Measurements from ENCODE around the gene C12orf57. TPM values are rescaled to one million over a fixed set of nuclear protein-coding genes. Genes with fewer than 3 reads are reported as not detected.

Gene C12orf57
- total RNA-seq, 1 experiment from 2014 or later = 176 TPM

GRCh38 chr12:6956021-6956727 lies 12.4 kb downstream of the C12orf57 start:
- H3K4me3 Mint-ChIP-seq (ENCODE audit: unreplicated experiment) = no peak overlapping the region
- intact Hi-C loops (cut with micrococcal nuclease) = no loop called here
- no TSS peak for BruUV-seq (replicated peaks)
- DNase-seq (ENCODE audit: unreplicated experiment) = no peak
- peaks cover 6% of the 10 kb centered on the region for H3K36me3 Mint-ChIP-seq (ENCODE audit: insufficient read depth, unreplicated experiment)
- ChIA-PET POLR2A (interaction anchor here (0.6 to 1.8 kb wide), 2 partner anchors 8 to 58 kb away, joined by 3 to 7 read pairs; no protein-coding TSS in a partner anchor), CTCF (interaction anchor here (0.7 to 4.1 kb wide), 4 partner anchors 10 to 133 kb away, joined by 3 to 31 read pairs (median 3); no protein-coding TSS in a partner anchor)
- H3K27me3 Mint-ChIP-seq (ENCODE audit: insufficient read depth, unreplicated experiment) = no peaks in the 10 kb centered on the region
- no peak overlapping the region for H3K27ac Mint-ChIP-seq (ENCODE audit: low read depth, unreplicated experiment)
- peaks cover 8% of the 10 kb centered on the region for H3K4me1 Mint-ChIP-seq (ENCODE audit: insufficient read depth, unreplicated experiment)
- H3K9me3 Mint-ChIP-seq (ENCODE audit: unreplicated experiment) = no peaks in the 10 kb centered on the region
- TF ChIP-seq CTCF (IDR thresholded peaks at IDR 0.05; ENCODE audit: unreplicated experiment) = no peak

- DNase-seq (ENCODE audit: unreplicated experiment) = no peak
- H3K27me3 Mint-ChIP-seq (ENCODE audit: insufficient read depth, unreplicated experiment) = no peaks in the 10 kb centered on the region
- H3K27ac Mint-ChIP-seq (ENCODE audit: low read depth, unreplicated experiment) = no peak overlapping the region
- H3K36me3 Mint-ChIP-seq (ENCODE audit: insufficient read depth, unreplicated experiment) = peaks cover 6% of the 10 kb centered on the region
- no peak overlapping the region for H3K4me3 Mint-ChIP-seq (ENCODE audit: unreplicated experiment)
- CTCF ChIA-PET = interaction anchor here (0.6 to 4.1 kb wide), 3 partner anchors 11 to 249 kb away, joined by 3 to 31 read pairs (median 3); no protein-coding TSS in a partner anchor
- BruUV-seq (replicated peaks) = no TSS peak
- POLR2A ChIA-PET = interaction anchor here (0.6 to 1.5 kb wide), 2 partner anchors 13 to 57 kb away, joined by 3 to 6 read pairs; partner anchors contain the start of genes C12orf57 and RNU7-1
- H3K4me1 Mint-ChIP-seq (ENCODE audit: insufficient read depth, unreplicated experiment) = peaks cover 19% of the 10 kb centered on the region
- H3K9me3 Mint-ChIP-seq (ENCODE audit: unreplicated experiment) = no peaks in the 10 kb centered on the region
- intact Hi-C loops (cut with micrococcal nuclease) = no loop called here
- no peak for TF ChIP-seq CTCF (IDR thresholded peaks at IDR 0.05; ENCODE audit: unreplicated experiment)
Observed at GRCh38 chr12:6957151-6957701, 13.4 kb downstream of the C12orf57 start.

GRCh38 chr12:6957741-6958608 lies 14.2 kb downstream of the C12orf57 start:
- BruUV-seq (replicated peaks) = no TSS peak
- ChIA-PET CTCF (interaction anchor here (0.6 to 4.1 kb wide), 3 partner anchors 12 to 250 kb away, joined by 3 to 31 read pairs (median 3); no protein-coding TSS in a partner anchor), POLR2A (interaction anchor here (0.6 to 1.5 kb wide), 2 partner anchors 11 to 14 kb away, joined by 3 to 6 read pairs; partner anchors contain the start of genes C12orf57 and RNU7-1)
- Mint-ChIP-seq H3K36me3 (ENCODE audit: insufficient read depth, unreplicated experiment) (peaks cover 12% of the 10 kb centered on the region), H3K4me3 (ENCODE audit: unreplicated experiment) (no peak overlapping the region), H3K4me1 (ENCODE audit: insufficient read depth, unreplicated experiment) (peaks cover 27% of the 10 kb centered on the region), H3K27ac (ENCODE audit: low read depth, unreplicated experiment) (no peak overlapping the region), H3K27me3 (ENCODE audit: insufficient read depth, unreplicated experiment) (no peaks in the 10 kb centered on the region), H3K9me3 (ENCODE audit: unreplicated experiment) (no peaks in the 10 kb centered on the region)
- intact Hi-C loops (cut with micrococcal nuclease) = no loop called here
- no peak for DNase-seq (ENCODE audit: unreplicated experiment)
- TF ChIP-seq CTCF (IDR thresholded peaks at IDR 0.05; ENCODE audit: unreplicated experiment) = no peak
